HG03571 (cell line): ENCODE data around the gene MTRF1.
A peak's percentile ranks its signal among the peaks of the same experiment; 100 is the strongest.

Source experiments
- ATAC-seq: cut with Tn5 transposase; IDR thresholded peaks from one replicate; pipeline ENCODE4 v1.9.1; 2021; ENCODE audit not compliant: unreplicated experiment

Gene MTRF1

DNA sequence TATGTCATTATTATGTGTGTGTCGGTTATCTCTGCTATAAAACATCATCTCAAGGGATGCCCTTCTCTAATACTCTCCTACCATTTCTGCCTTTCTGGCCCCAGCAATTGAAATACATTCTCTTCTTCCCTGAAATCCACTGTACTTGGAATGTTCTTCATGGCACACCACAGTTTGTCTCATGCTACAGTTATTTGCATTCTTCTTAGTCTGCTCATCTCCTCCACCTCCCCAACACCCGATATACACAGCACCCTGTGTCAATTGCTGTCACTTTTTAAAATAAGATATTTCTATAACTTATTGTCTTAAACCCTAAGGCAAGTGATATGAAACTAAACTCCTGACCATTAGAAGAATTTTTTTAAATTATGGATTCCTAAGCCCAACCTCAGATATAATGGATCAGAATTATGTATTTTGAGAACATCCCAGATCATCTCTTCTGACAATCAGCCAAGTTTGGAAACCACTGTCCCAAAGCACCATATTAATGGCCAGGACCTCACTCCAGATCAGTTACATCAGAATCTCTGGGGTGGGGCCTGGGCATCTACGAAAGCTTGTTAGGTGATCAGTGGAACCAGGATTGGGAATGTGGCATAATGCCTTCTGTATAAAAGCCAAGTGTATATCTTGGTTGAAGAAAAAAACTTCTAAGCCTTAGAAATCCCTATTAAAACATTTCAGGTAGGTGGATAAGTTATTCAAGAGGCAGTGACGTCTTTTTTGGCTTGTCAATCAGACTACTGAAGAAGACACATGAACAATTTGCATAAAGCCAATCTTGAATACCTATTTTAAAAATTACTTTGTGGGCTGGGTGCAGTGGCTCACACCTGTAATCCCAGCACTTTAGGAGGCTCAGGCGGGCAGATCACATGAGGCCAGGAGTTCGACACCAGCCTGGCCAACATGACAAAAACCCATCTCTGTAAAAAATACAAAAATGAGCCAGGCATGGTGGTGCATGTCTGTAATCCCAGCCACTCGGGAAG lies 39.0 kb downstream of the MTRF1 start:
- no peak for ATAC-seq

DNA sequence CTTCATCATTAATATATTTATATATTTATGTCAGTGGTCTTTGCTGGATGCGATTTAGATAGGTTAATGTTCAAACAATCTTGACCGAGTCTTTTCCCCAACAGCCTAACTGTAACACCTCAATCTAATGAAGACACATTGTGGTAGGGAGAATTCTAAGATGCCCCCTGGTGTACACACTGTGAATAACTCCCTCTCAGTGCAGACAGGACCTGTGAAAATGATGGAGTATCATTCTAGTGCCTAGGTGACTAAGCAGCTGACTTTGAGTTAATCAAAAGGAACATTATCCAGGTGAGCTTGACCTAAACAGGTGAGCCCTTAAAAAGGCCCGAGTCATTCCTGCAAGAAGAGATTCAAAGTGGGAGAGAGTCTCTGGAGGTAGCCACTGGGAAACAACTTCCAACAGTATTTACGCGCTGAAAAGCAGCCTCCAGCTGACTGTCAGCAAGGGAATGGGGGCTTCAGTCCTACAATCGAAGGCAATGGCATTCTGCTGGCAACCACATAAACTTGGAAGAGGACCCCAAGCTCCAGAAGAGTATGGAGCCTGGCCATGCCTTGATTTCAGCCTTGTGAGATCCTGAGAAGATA lies 41.0 kb downstream of the MTRF1 start:
- peak; percentile 89 for ATAC-seq

DNA sequence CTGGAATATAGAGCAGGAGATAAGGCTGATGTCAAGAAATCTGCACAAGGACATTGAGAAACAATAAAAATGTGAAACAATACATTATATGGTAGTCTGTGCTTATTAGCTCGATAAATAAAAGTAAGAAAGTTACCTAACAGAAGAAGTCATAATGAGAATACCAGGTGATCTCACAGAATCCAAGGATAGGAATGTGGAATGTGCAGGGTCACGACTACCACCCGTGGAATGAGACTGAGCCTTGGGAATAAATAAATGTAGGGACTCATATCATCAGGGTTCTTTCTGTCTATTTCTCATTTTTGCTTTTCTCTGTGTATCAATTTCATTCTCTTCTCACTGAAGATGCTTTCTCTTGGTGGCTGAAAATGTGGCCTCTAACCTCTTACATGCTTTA lies 43.0 kb downstream of the MTRF1 start:
- no peak for ATAC-seq

DNA sequence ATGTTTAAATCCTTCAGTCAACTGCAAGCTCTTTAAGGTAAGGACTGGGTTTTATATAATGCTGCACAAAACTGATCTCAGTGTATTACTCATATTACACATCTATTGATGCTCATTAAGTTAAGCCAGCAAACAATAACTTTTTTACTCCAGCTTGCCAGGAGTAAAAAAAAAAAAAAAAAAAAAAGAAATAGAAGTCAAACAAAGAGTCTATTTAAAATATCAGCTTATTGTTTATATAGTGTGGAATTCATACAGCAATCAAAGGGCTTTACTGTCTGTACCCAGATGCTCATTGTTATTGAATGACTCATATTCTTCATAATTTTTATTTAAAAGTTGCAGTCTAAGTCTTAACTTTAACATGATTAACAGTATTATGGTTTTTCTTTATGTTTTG lies 47.2 kb downstream of the MTRF1 start:
- no peak for ATAC-seq

DNA sequence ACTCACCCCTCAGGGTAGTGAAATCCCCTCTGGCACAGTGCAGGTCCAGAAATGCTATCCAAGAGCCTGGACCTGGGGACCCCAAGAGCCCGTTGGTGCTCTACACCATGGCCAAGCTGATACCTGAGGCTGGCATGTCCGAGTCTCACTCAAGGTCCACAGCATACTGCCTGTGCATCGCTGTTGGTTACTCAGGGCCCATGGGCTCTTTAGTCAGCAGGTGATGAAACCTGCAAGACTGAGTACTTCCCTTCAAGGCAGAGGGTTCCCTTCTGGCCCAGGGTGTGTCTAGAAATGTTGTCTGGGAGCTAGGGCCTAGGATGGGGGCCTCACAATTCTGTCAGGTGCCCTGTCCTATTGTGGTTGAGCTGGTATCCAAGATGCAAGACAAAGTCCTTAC lies 49.5 kb downstream of the MTRF1 start:
- no peak for ATAC-seq

DNA sequence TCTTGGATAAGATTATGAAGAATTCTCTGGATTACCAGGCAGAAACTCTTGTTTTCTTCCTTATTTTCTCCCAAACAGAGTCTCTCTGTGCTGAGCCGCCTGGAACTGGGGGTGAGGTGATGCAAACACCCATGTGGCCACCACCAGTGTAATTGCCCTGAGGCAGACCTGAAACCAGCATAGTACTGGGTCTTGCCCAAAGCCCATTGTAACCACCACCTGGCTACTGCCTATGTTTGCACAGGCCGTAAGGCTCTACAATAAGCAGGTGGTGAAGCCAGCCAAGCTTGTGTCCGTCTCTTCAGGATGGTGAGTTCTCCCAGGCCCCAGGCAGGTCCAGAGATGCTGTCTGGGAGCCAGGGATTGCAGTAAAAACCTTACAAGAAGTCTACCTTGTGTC lies 50.1 kb downstream of the MTRF1 start:
- no peak for ATAC-seq

DNA sequence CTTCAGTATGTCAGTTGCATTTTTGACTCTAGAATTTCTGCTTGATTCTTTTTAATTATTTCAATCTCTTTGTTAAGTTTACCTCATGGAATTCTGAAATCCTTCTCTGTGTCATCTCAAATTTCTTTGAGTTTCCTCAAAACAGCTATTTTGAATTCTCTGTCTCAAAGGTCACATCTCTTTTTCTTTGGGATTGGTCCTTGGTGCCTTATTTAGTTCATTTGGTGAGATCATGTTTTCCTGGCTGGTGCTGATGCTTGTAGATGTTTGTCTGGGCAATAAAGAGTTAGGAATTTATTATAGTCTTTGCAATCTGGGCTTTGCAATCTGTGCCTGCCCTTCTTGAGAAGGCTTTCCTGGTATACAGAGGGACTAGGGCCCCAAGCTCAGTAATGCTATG lies 50.5 kb downstream of the MTRF1 start:
- no peak for ATAC-seq

DNA sequence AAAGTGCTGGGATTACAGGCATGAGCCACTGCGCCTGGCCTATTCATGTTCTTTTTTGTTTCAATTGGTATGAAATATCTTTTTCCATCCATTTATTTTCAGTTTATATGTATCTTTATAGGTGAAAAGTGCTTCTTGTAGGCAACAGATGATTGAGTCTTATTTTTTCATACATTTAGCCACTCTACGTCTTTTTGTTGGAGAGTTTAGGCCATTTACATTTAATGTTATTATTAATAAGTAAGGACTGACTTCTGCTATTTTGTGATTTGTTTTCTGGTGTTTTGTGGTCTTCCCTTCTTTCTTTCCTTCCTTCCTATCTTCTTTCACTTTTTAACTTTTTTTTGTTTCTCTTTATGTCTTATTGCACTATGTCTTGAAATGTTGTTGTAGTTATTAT lies 52.3 kb downstream of the MTRF1 start:
- no peak for ATAC-seq

DNA sequence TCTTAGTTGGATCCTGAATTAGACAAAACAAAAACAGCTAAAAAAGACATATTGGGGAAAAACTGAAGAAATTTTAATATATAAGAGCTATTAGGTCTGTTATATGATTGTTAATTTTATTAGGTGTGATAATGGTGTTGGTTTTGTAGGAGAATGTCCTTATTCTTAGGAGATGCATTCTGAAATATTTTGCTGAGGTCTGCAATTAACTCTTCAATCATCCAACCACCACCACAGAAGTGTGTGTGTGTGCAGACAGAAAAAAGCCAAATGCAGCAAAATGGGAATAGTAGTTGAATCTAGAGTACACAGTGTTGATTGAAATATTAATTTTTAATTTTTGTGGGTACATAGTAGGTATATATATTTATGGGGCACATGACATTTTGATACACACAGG lies 56.9 kb downstream of the MTRF1 start:
- ATAC-seq: no peak

DNA sequence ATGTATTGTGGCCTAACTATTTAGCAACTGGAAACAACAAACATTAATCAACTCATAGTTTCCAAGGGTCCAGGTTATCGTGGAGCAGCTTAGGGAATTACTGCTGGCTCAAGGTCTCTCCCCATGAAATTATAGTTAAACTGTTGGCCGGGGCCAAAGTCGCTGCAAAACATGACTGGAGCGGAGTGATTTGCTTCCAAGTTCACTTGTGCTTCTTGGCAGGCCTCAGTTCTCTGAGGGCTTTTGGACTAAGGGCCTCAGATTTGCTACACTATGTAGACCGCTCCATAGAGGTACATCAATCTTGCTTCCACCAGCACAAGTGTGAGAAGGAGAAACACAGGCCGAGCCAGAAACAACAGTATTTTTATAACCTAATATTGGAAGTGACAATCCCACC lies 59.6 kb downstream of the MTRF1 start:
- ATAC-seq: no peak

DNA sequence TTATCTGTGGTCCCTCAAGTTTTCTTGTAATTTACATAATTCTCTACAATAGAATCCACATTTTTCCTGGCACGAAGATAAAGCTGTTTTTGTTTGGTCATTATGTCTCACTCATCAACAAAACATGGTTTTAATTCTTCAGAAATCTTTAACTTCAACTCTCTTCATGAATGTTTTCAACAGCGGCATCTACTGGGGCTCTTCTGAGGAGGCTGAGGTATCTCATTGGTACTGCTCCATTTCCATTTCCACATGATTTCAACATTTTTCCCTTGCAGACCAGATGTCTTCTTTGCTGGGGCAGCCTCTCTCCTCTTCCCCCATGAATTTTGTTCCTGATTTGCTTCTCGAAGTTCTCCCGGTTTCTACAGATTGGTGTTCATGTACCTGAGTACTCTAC lies 63.2 kb downstream of the MTRF1 start:
- ATAC-seq: no peak

DNA sequence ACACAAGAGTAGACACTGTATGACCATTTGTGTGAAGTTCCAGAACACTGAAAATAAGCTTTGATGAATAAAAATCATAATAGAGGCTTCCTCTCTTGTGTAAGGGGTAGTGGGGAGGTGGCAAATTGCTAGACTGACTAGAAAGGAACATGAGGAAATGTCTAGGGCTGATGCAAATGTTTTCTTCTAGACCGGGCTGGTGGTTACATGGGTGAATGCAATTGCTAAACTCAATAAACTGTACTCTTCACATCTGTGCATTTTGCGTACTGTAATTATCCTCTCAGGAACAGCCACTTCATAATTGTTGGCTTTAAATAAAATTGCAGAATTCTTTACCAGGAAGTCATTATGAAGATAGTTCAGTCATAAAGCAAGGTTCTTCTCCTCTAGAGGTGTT lies 63.9 kb downstream of the MTRF1 start:
- peak; percentile 81 for ATAC-seq

DNA sequence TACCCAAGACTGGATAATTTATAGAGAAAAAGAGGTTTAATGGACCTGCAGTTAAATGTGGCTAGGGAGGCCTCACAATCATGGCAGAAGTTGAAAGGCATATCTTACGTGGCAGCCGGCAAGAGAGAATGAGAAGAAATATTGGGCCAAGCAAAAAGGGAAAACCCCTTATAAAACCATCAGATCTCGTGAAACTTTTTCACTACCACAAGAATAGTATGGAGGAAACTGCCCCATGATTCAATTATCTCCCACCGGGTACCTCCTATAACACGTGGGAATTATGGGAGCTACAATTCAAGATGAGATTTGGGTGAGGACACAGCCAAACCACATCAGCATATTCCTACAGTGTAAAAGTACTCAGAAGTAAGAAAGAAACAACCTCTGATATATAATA lies 64.3 kb downstream of the MTRF1 start:
- no peak for ATAC-seq

DNA sequence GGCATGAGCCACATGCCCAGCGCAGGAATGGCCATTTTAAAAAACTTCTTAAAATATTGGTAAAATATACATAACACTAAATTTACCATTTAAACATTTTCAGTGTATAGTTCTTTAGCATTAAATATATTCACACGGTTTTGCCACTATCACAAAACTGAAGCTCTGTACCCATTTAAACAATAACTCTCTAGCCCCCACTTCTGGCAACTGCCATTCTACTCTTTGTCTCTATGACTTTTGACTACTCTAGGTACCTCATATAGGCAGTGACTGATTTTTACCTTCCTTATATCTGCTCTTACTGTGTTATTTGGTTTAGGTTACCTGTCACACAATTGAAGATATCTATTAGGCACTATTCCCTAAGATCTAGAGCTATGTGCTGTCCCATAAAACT lies 66.8 kb downstream of the MTRF1 start:
- ATAC-seq: no peak

DNA sequence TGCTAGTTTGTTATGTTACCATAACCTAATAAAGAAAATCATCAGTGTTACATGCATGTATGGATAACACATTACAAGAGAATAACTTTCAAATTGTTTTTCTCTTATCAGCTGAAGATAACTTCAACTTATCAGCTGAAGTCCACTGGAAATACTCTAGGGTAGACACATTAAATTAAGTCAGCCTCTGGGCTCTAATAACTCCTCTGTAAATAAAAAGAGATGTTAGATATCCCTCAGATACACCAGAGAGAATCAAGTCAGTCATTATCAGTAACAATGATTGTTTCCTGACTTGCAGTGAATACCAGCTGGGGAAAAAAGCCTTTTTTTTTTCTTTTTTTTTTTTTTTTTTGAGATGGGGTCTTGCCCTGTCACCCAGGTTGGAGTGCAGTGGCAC lies 67.4 kb downstream of the MTRF1 start:
- ATAC-seq: no peak

DNA sequence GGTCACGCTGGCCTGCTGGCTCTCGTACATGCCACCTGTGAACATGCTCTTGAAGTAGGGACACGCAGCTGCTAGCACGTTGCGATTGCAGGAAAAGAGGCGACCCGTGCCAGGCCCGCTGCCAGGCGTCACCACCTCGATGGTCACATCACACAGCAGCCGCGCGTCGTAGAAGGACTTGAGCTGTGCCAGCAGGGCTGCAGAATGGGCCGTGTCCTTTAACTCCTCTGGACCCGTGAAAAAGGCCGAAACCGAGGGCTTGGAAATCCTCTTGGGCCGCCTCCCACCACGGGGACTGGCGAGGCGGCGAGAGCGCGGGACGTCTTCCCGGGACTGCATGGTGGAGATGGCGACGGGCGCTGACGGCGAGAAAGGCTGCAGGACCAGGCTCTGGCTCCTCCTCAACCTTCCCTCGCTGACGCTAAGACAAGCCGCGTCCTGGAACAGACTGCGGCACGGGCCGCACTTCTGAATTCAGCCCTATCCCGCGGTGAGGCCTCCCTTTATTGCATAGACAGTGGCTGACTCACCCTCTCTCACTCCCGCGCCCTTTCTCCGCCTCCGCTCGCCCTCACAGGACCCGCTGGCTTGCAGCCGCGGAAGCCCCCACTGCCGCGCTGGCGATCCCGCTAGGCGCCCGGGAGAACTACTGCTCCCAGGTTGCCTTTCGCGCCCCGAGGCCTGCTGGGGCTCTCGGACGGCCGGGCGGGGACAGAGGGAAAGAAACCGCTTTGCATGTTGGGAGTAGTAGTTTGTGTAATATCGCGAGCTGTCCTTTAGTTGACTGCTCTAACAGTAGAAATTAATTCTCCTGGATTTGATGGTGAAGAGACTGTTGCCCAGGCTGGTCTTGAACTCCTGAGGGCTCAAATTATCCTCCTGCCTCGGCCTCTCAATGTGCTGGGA lies 69.2 kb downstream of the MTRF1 start, which contains the start of gene KBTBD7:
TSS of gene KBTBD7 (minus strand) at position 651 of the 906 bp plus-strand sequence. CDS start at position 339, 312 bp downstream.
- ATAC-seq: peak; percentile 88

DNA sequence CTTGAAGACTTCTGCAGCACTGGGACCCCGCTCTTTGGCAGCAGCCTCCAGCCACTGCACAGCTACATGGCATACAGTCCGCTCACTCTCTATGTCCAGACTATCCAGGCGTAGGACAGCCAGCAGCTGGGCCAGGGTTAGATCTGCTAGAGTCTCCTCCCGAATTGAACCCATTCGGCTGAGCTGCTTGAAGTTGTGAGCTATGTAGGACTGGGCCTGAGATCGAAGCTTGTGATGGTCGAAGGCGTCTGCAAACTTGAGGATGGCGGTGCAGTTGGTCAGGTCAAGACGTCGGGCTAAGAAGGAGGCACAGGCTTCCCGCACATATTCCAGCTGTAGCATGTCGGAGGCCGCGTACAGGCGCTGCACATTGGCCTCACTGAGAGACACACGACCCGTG lies 69.9 kb downstream of the MTRF1 start:
- ATAC-seq: no peak

DNA sequence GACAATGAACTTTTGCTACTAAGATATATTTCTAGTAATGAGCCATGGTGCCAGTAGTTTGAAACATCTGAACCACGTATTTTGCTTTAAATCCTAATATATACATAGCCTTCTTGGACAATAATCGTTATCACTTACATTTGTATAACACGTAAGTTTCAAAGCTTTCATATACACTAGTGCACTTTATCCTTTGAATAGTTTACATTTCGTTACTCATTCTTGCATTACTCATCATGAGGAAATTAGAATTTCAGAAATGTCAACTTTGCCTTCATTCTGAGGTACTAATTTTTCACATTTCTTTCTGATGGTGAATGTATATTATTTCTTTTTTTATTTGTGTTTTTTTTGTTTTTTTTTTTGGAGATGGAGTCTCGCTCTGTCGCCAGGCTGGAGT lies 74.8 kb downstream of the MTRF1 start:
- ATAC-seq: no peak

DNA sequence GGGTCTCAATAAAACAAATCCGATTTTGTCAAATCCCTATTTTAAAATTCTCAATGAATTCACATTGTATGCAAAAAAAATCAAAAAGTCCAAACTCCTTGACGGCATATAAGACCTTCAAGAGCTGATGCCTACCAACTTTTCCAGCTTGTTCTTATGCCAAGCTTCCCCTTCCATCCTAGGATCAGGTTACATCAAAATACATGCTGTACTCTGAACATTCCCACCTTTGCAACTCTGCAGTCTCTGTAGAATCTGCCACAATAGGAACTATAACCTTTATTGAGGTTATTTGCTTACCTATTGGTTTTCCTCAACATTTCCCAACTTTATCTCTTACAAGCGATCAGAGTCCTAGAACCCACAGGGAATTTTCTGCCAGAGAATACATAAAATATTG lies 76.9 kb downstream of the MTRF1 start:
- ATAC-seq: no peak

DNA sequence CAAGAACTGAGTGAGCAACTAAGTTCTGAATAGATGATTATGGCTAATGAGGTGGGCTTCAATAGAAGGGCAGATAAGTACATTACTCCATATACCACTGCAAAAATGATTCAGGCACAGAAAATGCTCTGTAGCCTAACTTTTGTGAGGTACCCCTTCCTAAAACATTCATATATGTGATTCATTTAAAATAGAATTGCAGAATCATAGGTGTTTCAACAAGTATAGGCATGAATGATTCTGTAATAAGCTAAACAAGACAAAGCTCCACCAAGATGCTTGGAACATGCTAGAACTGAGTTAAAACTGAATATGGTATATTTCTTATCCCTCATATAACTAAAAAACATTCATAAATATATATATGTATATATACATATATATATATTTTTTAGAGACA lies 81.1 kb downstream of the MTRF1 start:
- no peak for ATAC-seq

DNA sequence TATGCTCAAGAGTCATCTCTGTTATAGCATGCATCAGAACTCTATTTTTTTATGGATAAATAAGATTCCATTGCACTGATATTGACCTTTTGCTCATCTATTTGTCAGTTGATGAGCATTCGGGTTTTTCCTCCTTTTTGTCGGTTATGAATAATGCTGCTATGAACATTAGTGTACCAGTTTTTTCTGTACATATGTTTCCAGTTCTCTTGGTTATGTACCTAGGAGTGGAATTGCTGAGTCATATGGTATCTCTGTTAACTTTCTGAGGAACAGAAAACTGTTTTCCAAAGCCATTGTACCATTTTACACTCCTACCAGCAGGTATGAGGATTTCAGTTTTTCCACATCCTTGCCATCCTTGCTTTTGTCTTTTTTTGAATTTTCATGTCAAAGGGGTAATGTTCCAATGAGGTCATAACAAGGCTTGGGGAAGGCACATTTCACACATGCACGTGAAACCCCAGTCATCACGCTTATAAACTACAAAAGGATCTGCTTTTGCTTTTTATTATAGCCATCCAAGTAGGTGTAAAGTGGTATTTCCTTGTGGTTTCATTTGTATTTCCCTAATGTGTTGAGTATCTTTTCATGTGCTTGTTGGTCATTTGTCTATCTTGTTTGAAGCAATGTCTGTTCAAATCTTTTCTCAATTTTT lies 83.7 kb downstream of the MTRF1 start:
- ATAC-seq: no peak
